ENCODE data around the gene NCF2.

DNA sequence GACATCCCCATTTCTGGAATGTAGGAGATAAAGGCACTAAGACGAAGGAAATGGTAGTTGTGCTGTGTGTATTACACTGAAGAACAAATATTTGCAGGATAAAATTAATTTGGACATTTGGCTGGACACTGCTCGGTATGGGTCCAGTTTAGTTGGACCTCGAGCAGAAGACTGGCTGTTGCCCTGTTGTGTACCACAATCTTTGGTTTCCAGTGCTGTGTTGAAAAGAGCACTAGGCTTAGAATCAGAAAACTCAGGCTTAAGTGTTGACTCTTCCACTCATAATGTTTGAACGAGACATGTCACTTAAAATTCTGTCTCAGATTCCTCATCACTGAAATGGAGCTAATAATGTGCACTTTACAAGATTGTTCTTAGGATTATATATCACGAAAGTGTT, 46.5 kb upstream of the NCF2 start:
- TF ChIP-seq, protein P1, sequence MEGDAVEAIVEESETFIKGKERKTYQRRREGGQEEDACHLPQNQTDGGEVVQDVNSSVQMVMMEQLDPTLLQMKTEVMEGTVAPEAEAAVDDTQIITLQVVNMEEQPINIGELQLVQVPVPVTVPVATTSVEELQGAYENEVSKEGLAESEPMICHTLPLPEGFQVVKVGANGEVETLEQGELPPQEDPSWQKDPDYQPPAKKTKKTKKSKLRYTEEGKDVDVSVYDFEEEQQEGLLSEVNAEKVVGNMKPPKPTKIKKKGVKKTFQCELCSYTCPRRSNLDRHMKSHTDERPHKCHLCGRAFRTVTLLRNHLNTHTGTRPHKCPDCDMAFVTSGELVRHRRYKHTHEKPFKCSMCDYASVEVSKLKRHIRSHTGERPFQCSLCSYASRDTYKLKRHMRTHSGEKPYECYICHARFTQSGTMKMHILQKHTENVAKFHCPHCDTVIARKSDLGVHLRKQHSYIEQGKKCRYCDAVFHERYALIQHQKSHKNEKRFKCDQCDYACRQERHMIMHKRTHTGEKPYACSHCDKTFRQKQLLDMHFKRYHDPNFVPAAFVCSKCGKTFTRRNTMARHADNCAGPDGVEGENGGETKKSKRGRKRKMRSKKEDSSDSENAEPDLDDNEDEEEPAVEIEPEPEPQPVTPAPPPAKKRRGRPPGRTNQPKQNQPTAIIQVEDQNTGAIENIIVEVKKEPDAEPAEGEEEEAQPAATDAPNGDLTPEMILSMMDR (conservative IDR thresholded peaks at IDR 0.05) = no peak
- no peak for TF ChIP-seq EZH2 (IDR thresholded peaks at IDR 0.05; ENCODE audit: low read depth)
